Neural cell (in vitro differentiated cells): ENCODE measurements around the gene SYCN.

Source experiments
- CTCF ChIP-seq: fragments of 450-650 bp; IDR thresholded peaks from 2 replicates; pipeline ENCODE4 v1.5.1; 2014; ENCODE audit warnings: antibody characterized with exemption, mild to moderate bottlenecking, moderate library complexity; ENCODE audit not compliant: poor library complexity, severe bottlenecking
- EZH2 ChIP-seq: fragments of 200-600, 300-800 bp; shearing (Covaris generic), sonication (generic); IDR thresholded peaks from 2 replicates; pipeline ENCODE4 v1.6.1; 2014; ENCODE audit warnings: antibody characterized with exemption, low read length, borderline replicate concordance, mild to moderate bottlenecking; ENCODE audit not compliant: insufficient read depth, poor library complexity, severe bottlenecking
- POLR2AphosphoS5 ChIP-seq: IDR thresholded peaks from 2 replicates; pipeline ENCODE4 v1.6.1; 2012

- no peak for TF ChIP-seq CTCF
- no peak for TF ChIP-seq EZH2
- no peak for TF ChIP-seq POLR2AphosphoS5
These were observed 3.3 kb downstream of the SYCN start for GRCh38 chr19:39200803-39201115.
